NCI-H345 treated with DMSO at 0.1 percent for 48 hours (cell line): ENCODE data around the gene SPEF2.

Source experiments
- DNase-seq: peaks from one replicate; lab custom pipeline; 2025; ENCODE audit not compliant: unreplicated experiment; lab: John Stamatoyannopoulos, UW

SPEF2 gene

DNA sequence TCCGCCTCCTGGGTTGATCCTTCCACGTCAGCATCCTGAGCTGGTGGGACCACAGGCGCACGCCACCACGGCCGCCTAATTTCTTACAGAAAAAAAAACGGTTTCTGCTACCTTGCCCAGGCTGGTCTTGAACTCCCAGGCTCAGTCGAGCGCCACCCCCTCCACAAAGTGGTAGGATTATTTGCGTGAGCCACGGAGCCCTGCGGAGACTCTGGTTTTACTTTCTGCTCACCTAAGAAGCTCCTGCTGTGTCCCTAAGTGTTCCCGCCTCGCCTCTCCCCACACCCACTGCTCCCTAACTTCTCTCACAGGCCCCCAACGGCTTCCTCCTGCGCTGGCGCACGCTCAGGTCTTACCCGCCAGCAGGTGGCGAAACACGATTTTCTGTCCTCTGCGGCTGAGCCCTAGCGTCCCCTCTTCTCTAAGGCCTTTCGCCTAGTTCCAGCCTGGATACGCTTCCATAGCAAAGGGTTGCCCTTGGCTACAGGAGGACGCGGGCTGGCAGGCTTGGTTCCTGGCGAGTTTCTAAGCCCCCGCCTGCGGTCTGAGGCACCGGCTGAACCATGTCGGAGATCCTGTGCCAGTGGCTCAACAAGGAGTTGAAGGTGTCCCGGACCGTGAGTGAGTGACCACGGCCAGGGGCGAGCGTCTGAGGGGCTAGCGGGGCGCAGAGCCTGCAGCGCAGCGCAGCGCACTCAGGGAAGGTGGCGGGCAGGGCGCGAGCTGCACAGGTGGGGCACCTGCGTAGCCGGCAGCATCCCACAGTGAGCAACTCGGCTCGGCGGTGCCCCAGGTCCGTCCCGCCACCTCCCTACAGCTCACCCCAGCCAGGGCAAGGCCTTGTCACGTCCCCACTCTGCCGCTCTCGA lies at the start of gene SPEF2:
TSS of gene SPEF2 (plus strand) at position 429 of the 869 bp plus-strand sequence. CDS start at position 564, 135 bp downstream.
- DNase-seq, result peak; percentile 10

DNA sequence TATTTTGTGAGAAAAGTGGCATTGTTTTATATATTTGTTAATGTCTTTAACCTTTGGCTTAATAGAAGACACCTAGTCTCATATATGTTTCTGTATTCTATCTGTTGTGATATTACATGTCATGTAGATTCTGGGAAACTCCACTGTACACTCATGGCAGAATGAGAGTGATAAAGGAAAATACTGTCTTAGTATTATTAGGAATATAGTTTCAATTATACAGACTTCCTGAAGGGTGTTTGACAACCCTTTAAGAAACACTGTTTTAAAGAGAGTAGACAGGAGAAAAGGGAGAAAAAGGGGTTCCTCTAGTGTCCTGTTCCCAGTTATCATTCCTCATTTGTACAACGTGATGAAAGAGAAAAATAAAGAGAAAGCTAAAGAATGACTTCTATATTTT lies 42.1 kb upstream of the SPEF2 start:
- no peak for DNase-seq

DNA sequence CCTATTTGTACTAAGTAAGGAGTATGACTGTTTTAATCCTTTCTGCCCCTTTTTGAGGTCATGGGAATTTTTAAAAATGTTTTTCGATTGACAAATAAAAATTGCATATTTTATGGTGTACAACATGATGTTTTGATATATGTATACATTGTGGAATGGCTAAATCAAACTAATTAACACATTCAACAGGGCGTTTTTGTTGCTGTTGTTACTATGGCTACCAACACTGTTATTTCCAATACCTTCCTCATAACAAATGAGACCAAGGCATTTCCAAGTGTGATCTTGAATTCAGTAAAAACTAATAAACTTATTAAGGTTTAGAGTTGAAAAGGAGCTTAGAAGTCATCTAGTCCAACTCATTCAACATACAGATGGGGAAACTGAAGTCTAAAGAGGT lies 30.2 kb upstream of the SPEF2 start:
- no peak for DNase-seq

- no peak for DNase-seq
Measured at GRCh38 chr5:35593338-35593737, 24.3 kb upstream of the SPEF2 start.

GRCh38 chr5:35598707-35599370 lies 18.8 kb upstream of the SPEF2 start:
- no peak for DNase-seq

DNA sequence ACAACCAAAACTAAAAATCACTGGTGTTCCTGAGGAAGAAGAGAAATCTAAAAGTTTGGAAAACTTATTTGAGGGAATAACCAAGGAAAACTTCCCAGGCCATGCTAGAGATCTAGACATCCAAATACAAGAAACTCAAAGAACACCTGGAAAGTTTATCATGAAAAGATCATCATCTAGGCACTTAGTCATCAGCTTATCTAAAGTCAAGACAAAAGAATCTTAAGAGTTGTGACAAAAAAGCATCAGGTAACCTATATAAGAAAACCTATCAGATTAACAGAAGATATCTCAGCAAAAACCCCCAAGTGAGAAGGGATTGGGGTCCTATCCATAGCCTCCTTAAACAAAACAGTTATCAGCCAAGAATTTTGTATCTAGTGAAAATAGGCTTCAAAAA lies 17.1 kb upstream of the SPEF2 start:
- no peak for DNase-seq

GRCh38 chr5:35608881-35609779 lies 8.5 kb upstream of the SPEF2 start:
- DNase-seq, result no peak

DNA sequence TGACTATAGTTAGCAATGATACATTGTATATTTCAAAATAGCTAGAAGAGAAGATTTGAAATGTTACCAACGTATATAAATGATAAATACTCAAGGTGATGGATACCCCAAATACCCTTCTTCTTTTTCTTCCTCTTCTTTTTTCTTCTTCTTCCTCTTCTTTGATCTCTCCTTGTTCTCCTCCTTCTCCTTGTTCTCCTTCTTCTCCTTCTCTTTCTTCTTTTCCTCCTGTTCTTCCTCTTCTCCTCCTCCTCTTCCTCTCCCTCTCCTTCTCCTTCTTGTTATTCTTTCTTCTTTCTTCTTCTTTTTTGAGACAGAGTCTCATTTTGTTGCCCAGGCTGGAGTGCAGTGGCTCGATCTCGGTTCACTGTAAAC lies 616 bp upstream of the SPEF2 start:
- DNase-seq, result no peak

GRCh38 chr5:35618304-35618636 lies 607 bp downstream of the SPEF2 start:
- DNase-seq, result no peak

GRCh38 chr5:35618781-35619180 lies 1.1 kb downstream of the SPEF2 start:
- DNase-seq, result no peak

DNA sequence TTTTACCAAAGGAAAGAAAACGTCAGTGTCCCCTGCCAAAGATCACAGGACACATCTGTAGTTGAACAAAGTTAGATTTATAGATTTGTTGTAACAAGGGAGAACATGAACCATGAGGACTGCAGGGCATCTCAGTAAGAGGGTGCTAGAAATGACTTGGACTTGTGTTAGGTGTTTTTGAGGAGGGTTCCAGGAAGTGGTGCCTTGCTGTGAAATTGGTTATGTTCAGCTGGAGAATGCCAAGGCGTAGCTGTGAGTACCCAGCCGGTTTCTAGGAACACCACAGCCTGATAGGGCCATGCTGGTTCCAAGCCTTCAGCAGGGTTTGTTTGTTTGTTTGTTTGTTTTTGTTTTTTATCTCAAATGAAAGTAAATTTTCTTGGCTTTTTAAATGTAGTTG lies 5.3 kb downstream of the SPEF2 start:
- no peak for DNase-seq

- no peak for DNase-seq
Measured at GRCh38 chr5:35623991-35624390, 6.3 kb downstream of the SPEF2 start.

DNA sequence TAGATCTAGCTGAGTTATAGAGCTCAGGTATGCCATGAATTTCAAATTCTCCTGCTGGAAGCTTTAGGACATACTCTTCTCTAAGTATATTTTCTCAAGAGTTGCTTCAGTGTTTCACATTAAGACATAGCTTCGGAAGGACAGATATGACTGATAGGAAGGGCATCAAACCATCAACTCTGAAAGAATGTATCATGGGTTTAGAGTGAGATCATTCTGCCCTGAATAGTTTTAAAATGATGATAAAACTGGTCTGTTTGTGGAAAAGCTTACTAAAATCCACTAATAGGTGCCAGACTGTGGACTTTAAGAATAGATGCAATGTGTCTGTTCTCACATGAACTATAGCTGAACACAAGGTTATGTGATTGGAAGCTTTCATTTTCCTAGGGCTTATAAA lies 8.4 kb downstream of the SPEF2 start:
- no peak for DNase-seq

DNA sequence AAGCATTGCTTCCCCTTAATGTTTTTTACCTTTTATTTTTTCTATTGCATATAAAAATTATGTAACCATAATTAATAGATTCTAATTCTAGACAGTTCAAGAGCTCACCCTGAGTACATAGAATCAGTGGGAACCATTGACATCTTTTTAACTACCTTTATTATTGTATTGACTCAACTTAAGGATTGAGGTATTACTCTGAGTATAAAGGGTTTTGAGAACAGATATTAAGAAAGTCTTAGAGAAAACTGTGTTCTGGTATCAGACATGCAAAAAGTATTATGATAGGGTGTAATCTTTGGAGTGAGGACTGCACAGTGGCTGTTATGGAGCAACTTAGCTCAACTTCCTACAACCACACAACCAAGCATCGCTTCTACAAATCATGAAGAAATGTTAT lies 8.9 kb downstream of the SPEF2 start:
- DNase-seq, result no peak

- no peak for DNase-seq
Measured at GRCh38 chr5:35634326-35634725, 16.7 kb downstream of the SPEF2 start.

DNA sequence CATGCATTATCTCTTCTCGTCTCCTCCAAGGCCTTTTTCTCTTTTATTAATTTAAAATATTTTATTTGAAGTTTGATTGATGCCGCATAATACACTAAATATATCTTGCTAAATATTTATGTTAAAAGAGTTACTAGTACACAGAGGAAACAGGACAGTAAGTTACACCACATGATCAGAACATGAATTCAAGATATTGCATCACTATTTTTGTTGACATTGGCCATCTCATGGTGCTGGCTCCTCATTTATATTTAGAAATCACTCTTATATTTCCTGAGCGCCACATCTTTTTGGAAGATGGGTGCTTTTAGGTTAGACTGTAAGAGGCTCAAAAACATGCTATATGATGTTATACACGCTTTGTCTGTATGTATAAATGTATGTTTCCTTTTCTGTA lies 23.0 kb downstream of the SPEF2 start:
- DNase-seq, result no peak

DNA sequence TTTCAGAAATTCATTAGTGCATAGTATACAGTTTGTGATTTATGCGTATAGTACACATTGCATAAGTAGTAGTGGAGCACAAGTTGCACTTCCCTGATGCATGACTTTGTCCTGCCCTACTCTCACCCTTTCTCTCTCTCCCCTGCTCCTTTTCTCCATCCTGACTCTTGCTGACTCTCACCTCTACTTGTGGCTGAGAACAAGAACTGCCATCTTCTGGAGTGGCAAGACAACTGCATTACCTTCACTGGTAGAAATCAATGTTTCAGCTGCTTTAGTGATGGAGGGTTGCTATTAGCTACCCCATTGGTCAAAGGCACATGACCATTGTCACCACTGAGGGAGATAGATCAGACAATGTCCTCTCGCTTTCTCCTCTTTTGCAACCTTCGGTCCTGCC lies 26.9 kb downstream of the SPEF2 start:
- no peak for DNase-seq

DNA sequence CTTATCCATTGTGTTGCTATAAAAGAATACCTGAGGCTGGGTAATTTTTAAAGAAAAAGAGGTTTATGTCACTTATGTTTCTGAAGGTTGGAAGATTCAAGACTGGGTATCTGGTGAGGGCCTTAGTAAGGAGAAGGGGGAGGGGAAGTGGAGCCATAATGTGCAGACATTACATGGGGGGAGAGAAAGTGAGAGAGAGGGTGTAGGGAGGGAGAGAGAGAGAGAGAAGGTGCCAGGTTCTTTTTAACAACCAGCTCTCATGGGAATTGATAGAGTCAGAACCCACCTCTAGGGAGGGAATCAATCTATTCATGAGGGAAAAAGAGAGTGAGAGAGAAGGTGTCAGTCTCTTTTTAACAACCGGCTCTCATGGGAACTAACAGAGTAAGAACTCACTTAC lies 29.5 kb downstream of the SPEF2 start:
- no peak for DNase-seq

- DNase-seq, result no peak
Measured at GRCh38 chr5:35647712-35648111, 30.0 kb downstream of the SPEF2 start.

DNA sequence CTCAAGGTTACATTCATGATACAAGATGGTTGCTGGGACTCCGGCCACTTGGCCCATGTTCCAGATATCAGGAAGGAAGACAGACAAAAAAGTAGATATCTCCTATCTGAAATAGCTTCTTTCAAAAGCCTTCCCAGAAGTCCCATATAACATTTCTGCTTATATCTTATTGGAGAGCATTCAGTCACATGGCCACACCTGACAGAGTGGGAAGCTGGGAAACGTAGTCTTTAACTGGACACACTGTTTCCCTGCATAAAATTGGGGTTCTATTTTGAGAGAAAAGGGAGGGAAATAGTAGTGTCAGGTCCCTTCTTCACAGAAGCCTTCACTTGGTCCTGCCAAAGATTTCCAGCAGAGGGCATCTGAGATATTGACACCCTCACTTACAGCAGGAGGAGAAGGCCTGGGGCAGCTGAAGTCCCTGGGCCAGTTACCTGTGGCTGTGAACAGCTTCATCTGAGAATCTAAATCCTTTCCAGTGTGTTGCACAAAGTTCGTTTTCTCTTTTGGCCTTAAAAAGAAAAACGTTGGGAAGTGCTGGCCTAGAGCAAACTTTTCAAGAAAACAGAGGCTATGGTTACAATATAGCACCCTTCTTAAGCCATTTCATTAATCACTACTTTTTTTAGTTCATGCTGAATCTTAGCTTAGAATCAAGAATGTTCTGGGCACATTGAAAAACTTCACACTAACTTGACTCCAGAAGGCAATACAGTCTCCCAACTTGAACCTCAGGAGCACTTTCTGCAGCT lies 33.5 kb downstream of the SPEF2 start:
- DNase-seq, result no peak

- DNase-seq, result no peak
Measured at GRCh38 chr5:35656721-35657120, 39.1 kb downstream of the SPEF2 start.
